ENCODE data around the gene PHC2.

The PHC2 gene

GRCh38 chr1:33348194-33348593 lies 82.7 kb downstream of the PHC2 start:
- peak overlapping the region; percentile 88 for H3K4me3 ChIP-seq (ENCODE audit: low read depth, low read length)
- DNase-seq (ENCODE audit: low read depth): no peak
- TF ChIP-seq, protein P1, sequence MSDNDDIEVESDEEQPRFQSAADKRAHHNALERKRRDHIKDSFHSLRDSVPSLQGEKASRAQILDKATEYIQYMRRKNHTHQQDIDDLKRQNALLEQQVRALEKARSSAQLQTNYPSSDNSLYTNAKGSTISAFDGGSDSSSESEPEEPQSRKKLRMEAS (IDR thresholded peaks at IDR 0.05; ENCODE audit: low read depth, low read length): no peak
- TF ChIP-seq POLR2A (IDR thresholded peaks at IDR 0.05; ENCODE audit: extremely low read depth, insufficient read length): no peak
- no peak for TF ChIP-seq MYC (IDR thresholded peaks at IDR 0.05; ENCODE audit: low read depth, low read length)
- TF ChIP-seq, protein P2, sequence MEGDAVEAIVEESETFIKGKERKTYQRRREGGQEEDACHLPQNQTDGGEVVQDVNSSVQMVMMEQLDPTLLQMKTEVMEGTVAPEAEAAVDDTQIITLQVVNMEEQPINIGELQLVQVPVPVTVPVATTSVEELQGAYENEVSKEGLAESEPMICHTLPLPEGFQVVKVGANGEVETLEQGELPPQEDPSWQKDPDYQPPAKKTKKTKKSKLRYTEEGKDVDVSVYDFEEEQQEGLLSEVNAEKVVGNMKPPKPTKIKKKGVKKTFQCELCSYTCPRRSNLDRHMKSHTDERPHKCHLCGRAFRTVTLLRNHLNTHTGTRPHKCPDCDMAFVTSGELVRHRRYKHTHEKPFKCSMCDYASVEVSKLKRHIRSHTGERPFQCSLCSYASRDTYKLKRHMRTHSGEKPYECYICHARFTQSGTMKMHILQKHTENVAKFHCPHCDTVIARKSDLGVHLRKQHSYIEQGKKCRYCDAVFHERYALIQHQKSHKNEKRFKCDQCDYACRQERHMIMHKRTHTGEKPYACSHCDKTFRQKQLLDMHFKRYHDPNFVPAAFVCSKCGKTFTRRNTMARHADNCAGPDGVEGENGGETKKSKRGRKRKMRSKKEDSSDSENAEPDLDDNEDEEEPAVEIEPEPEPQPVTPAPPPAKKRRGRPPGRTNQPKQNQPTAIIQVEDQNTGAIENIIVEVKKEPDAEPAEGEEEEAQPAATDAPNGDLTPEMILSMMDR (IDR thresholded peaks at IDR 0.05; ENCODE audit: low read depth, low read length): no peak

GRCh38 chr1:33347650-33347992 lies 83.3 kb downstream of the PHC2 start:
- peak overlapping the region; percentile 88 for H3K4me3 ChIP-seq (ENCODE audit: low read depth, low read length)
- no peak for DNase-seq (ENCODE audit: low read depth)
- TF ChIP-seq, protein P1 (IDR thresholded peaks at IDR 0.05; ENCODE audit: low read depth, low read length): no peak
- TF ChIP-seq, protein P2 (IDR thresholded peaks at IDR 0.05; ENCODE audit: low read depth, low read length): no peak
- TF ChIP-seq MYC (IDR thresholded peaks at IDR 0.05; ENCODE audit: low read depth, low read length): no peak
- TF ChIP-seq POLR2A (IDR thresholded peaks at IDR 0.05; ENCODE audit: extremely low read depth, insufficient read length): no peak

DNA sequence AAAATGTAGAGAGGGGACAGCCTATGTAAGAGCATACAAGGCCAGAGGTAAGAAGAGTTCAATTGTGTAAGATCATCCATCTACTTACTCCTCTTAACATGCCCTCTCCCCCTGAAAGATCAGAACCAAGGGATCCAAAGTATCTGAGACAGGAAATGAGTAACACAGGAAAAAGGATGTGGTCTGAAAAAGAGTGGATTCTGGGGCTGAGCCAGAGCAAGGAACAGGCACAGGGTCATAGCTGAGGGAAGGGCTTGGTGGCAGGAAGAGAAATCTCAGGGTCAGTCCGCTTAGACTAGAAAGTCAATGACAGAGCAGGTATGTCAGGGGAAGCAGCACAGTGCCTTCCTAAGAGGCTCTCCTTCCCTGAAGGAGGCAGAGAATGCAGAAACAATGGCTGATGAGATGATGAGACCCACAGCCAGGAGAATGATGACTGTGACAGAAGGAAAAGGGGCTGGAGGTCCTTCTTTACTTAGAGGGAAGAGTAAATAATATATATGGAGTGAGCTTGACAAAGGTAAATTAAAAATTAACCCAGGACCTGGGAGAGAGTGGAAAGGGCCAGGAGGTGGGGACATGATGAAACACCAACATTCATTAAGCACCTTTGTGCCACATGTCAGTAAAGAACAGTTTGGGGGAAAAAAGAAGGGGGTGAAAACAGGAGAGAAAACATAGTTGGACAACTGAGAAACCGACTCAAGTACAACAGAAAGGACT lies 83.8 kb downstream of the PHC2 start:
- DNase-seq (ENCODE audit: low read depth): peak; percentile 80
- peak overlapping the region; percentile 88 for H3K4me3 ChIP-seq (ENCODE audit: low read depth, low read length)
- TF ChIP-seq, protein P2 (IDR thresholded peaks at IDR 0.05; ENCODE audit: low read depth, low read length): no peak
- TF ChIP-seq POLR2A (IDR thresholded peaks at IDR 0.05; ENCODE audit: extremely low read depth, insufficient read length) (no peak), MYC (IDR thresholded peaks at IDR 0.05; ENCODE audit: low read depth, low read length) (no peak)
- TF ChIP-seq, protein P1 (IDR thresholded peaks at IDR 0.05; ENCODE audit: low read depth, low read length): no peak

DNA sequence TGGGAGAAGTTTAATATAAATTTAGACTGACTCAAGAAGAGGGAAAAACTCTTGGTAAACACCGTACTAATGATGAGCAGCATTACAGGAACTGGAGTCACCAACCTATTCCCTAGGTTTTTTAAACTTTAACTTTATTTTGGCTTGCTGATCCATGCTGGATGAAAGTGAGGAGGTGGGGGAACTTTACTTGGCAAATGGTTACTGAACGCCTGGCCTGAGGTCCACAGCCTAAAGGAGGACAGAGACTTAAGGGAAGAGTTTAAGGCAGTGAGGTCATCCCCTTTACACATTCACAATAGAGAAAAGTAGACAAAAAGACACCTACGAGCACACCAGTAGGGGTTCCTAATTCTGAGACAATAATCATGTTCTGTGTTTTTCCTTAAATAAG lies 84.4 kb downstream of the PHC2 start:
- TF ChIP-seq, protein P1 (IDR thresholded peaks at IDR 0.05; ENCODE audit: low read depth, low read length): no peak
- TF ChIP-seq POLR2A (IDR thresholded peaks at IDR 0.05; ENCODE audit: extremely low read depth, insufficient read length) (no peak), MYC (IDR thresholded peaks at IDR 0.05; ENCODE audit: low read depth, low read length) (no peak)
- TF ChIP-seq, protein P2 (IDR thresholded peaks at IDR 0.05; ENCODE audit: low read depth, low read length): no peak
- no peak for DNase-seq (ENCODE audit: low read depth)
- H3K4me3 ChIP-seq (ENCODE audit: low read depth, low read length): peak overlapping the region; percentile 88

DNA sequence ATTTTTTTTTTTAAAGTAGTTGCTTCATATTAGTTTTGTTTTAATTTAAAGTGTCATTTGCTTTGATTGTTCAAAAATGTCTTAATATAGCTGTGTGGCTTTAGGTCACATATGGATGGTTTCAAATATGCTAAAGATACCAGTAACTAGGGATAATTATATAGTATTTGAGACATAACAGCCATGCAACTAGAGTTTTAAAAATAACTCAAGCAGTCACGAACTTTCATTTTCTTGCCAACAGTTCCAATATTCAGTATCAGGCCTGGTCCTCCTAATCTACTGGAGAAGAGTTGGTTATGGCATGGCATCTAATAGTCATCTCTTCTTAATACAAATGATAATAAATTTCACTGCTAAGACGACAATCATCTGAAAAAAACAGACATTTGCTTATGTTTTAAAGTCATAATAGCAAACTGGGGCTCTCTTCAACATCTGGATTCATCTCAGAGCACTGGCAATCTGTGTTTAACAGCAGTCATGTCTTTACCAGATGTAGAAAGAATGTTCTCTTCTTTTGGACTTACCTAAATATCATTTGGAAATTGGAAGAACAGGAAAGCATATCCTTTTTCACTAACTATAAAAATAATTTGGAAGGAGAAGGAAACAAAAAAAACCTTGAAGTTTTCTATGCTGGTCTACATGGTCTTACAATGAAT lies 85.9 kb downstream of the PHC2 start:
- no peak for DNase-seq (ENCODE audit: low read depth)
- TF ChIP-seq, protein P2 (IDR thresholded peaks at IDR 0.05; ENCODE audit: low read depth, low read length): no peak
- TF ChIP-seq MYC (IDR thresholded peaks at IDR 0.05; ENCODE audit: low read depth, low read length) (no peak), POLR2A (IDR thresholded peaks at IDR 0.05; ENCODE audit: extremely low read depth, insufficient read length) (no peak)
- TF ChIP-seq, protein P1 (IDR thresholded peaks at IDR 0.05; ENCODE audit: low read depth, low read length): no peak
- no peak overlapping the region for H3K4me3 ChIP-seq (ENCODE audit: low read depth, low read length)

Data from NB4 (cell line).